GM20000 (cell line): ENCODE measurements around the gene HS6ST2.

Source experiments
- DNase-seq: peaks from one replicate; pipeline ENCODE4 v3.0.0; 2012; ENCODE audit warnings: low spot score
- CTCF ChIP-seq: IDR thresholded peaks from 2 replicates; pipeline ENCODE4 v1.5.1; 2012; ENCODE audit warnings: mild to moderate bottlenecking, control low read depth; ENCODE audit errors: extremely low read depth, missing control alignments

The HS6ST2 gene

GRCh38 chrX:132677233-132677716 is 281.2 kb downstream of the HS6ST2 start:
- DNase-seq = no peak
- no peak for TF ChIP-seq CTCF

GRCh38 chrX:132676561-132677186 is 281.8 kb downstream of the HS6ST2 start:
- no peak for DNase-seq
- TF ChIP-seq CTCF = no peak

- DNase-seq = no peak
- TF ChIP-seq CTCF = no peak
Measured at GRCh38 chrX:132676102-132676501, 282.3 kb downstream of the HS6ST2 start.

- no peak for TF ChIP-seq CTCF
- no peak for DNase-seq
Measured at GRCh38 chrX:132673331-132673730, 285.1 kb downstream of the HS6ST2 start.

- DNase-seq = no peak
- TF ChIP-seq CTCF = no peak
Measured at GRCh38 chrX:132671229-132671641, 287.2 kb downstream of the HS6ST2 start.

- DNase-seq = no peak
- TF ChIP-seq CTCF = no peak
Measured at GRCh38 chrX:132669142-132669541, 289.3 kb downstream of the HS6ST2 start.

GRCh38 chrX:132668178-132668577 is 290.3 kb downstream of the HS6ST2 start:
- TF ChIP-seq CTCF = no peak
- no peak for DNase-seq
